GM18517 (cell line): ENCODE results near the gene CHCHD4.

Source experiments
- ATAC-seq: cut with Tn5 transposase; IDR thresholded peaks from one replicate; pipeline ENCODE4 v1.9.1; 2021; ENCODE audit warnings: mild to moderate bottlenecking, moderate library complexity; ENCODE audit not compliant: unreplicated experiment

CHCHD4 gene

DNA sequence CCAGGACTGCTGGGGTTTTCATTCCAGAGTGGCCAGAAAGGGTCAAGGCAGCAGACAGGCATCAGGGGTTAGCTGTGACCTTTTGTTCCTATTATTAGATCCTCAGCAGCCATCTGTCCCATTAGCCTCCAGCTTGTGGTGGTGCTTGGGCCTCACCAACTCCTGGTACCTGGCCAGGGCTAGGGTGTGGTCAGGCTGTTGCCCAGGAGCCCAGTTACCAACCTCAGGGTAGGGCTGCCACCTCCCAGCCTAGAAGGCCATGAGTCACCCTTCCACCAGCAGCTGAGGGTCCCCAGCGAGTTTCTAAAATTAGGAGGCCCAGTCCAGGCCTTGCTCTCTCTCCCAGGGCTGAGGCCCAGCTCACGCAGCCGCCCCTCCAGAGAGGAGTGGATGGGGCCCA, 12.3 kb upstream of the CHCHD4 start:
- ATAC-seq: no peak

DNA sequence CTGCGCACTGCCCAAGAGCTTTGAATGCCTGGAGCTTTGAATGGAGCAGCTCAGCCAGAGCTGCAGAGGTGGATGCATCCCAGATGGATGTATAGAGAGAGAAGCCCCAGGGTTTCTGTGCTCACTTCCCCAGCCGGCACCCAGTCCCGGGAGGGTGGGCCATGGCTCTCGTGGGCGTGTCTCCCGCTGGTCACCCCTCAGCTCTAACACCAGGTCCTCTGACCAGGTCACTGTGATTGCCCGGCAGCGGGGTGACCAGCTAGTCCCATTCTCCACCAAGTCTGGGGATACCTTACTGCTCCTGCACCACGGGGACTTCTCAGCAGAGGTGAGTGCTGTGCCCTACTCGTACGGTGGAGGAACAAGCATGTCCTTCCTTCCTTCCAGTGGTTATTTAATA, 10.9 kb upstream of the CHCHD4 start:
- ATAC-seq: no peak

DNA sequence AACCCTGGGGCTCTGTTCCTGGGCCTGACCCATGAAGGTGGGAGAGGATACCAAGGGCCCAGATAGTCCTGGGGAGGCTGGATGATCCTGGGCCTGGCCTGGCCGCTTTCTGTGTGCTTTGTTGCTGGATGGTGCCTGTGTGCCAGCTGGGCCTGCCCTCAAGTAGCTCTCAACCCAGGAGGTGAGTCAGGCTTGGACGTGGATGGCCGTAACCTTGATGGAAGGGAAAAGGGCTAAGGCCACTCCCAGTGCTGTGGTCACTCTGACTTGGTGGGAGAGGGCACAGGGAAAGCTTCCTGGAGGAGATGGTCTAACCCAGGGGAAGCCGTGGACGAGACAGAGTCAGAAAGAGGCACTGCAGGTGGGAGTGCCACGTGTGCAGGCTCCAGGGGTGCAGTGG, 9.6 kb upstream of the CHCHD4 start:
- no peak for ATAC-seq

DNA sequence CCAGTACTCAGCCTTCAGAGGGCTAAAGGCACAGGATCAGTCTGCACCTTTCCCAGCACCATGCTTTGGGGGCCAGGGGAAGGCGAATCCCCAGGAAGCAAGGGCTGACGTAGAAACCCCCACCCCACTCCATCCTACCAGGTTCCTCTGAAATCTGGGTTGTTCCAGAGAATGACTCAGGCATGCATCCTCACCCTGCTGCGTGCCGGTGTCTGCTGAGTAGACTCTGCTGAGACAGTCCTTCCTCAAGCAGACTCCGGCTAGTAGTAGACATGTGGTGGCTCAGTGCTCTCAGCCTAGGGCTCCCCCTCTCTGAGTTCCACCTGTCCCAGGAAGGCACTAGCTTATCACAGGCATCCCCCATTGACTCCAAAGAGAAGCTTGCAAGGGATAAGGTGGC, 9.2 kb upstream of the CHCHD4 start:
- no peak for ATAC-seq

DNA sequence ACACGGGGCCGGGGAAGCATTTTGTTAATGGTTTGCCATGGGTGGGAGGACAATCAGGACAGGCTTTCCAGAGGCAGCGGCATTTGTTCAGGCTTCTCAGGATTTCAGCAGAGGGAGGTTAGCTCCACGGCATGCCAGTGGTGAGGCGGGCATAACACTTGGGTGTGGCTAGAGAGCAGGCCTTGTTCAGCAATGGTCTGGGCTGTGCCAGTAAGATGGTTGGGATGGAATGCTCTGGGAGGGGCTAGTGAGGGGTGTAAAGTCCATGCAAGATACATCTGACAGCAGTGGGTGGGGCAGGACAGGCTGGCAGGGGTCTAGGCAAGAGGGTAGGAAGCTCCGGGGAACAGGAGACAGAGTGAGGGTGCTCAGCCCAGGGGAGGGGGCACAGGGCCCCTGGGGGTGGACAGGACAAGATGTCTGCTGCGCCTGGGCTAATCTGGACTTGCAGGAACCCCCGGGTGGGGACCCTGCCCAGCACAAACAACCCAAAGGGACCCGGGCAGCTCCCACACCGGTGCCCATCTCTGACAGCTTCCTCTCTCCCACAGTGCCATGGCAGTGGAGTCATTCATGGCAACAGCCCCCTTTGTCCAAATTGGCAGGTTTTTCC, 8.6 kb upstream of the CHCHD4 start:
- no peak for ATAC-seq

DNA sequence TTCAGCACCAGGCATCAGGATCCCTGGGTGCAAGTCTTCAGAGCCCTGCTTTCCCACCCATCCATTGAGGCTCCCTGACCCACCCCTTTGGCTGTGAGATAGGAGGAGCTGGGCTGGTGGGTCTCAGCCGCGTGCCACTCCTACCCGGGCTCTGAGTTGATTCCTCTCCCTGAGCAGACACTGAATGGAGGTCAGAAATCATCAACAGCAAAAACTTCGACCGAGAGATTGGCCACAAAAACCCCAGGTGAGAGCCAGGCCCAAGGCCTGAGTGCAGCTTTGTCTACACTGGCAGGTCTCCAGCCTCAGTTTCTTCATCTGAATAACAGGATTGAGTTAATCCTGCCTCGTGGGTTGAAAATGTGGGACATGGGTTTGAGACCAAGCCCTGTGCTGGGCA, 8.0 kb upstream of the CHCHD4 start:
- ATAC-seq: no peak

DNA sequence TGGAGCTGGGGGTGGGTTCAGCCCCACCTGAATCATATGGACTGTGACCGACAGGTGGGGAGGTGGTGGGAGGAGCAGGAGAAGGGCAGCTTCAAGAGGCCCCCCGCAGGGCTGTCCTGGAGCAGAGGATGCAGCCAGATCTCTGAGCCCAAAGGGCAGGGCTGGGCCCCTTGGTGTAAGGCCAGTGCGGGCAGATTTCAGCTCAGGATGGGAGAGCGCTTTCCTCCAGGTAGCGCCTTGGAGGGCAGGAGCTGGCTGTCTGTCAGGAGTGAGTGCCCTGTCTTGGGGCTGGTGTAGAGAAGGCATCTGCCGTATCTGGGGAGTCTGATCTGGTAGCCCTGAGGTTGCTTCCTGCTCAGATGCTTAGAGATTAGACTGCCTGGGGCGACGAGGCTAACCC, 7.5 kb upstream of the CHCHD4 start:
- no peak for ATAC-seq

DNA sequence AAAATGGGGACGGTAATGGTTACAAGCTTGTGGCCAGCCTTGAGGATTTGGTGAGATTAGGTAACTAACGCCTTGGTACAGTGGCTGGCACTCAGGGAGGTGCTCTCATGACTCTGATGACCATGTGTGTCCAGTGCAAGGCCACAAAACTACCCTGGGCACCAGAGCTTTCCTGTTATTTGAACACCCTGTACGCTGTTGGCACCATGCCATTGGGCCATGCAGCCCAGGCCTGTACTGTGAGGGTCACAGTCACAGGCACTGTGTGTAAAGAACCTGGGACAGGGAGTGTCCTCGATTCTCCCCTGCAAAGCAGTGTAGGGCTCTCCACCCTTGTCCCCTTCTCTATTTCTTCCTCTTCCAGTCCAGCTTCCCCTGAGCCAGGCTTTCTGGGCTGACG, 6.5 kb upstream of the CHCHD4 start:
- no peak for ATAC-seq

DNA sequence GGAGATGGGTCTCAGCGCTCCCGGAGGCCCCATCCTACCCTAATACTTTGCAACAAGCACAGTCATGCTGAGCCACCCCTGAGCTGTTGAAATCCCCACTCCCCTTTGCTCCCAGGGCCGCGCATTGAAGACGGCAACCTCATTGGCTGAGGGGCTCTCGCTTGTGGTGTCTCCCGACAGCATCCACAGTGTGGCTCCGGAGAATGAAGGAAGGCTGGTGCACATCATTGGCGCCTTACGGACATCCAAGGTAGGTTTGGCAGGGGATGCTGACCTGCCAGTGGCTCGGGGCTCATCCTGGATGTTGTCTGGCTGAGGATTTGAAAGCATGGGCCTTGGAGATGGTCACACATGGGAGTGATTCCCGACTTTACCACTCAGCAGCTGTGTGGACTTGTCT, 6.0 kb upstream of the CHCHD4 start:
- no peak for ATAC-seq

DNA sequence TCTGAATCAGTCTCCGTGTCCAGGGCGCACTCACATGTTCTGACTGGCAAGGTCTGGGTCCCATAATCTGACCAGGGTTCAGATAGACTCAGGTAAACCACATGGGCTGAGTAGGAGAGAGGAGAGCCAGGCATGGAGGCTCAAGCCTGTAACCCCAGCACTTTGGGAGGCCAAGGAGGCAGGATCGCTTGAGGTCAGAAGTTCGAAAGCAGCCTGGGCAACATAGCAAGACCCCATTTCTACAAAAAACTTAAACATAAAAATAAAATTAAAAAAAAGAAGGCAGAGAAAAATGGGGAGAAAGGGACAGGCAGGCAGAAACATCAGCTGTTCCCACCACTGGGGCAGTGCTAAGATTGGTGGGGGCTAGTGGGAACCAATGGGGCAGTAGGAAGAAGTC, 5.6 kb upstream of the CHCHD4 start:
- no peak for ATAC-seq

DNA sequence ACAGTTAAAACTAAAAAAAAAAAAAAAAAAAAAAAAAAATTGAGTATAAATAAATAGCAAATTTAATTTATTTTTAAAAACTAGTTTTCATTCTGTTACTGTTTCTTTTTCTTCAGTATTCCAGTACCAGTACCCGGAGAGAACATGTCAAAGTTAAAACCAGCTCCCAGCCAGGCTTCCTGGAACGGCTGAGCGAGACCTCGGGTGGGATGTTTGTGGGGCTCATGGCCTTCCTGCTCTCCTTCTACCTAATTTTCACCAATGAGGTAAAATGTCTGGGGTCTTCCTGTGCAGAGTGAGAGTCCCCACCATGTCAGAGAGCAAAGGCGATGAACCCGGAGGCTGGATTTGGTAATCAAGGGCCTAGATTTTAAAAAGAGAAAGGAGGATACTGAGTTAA, 4.6 kb upstream of the CHCHD4 start:
- ATAC-seq: no peak

DNA sequence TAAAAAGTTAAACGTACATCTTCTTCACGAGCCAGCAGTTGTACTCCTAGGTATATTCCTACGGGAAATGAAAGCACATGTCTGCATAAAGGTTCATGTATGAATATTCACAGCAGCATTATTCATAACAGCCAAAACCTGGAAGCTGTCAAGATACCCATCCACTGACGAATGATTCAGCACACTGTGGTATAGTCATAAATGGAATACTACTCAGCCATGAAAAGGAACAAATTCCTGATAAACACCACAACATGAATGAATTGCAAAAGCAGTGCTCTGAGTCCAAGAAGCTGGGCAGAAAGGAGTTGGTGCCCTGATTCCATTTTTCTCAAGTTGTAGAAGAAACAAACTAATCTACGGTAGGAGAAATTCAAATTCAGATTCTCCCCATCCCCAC, 4.1 kb upstream of the CHCHD4 start:
- no peak for ATAC-seq

DNA sequence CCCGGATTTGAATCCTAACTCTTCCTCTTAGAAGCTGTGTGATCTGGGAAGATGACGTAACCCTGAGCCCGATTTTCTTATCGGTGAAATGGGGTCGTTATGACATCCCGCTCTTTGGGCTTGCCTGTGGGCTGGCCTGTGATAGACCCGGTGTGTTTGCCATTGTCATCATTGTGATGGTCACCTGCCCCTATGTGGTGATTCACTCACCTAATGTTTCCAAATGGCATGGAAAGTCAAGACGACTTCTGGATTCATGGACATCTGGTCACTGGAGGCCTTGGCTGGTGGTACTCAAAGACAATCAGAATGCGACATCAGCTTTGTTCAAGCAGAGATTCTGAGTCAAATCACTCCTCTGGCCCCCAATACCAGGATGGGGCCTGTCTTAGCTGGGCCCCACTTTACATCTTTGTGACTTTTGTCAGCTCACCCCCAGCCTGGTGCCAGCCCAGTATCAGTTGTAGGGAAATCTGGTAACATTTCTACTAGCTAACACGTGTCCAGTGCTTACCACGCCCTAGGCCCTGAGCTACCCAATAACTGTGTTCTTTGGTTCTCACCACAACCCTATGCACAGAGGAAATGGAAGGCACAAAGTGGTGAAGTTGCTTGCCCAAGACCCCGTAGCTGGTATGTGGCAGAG, 3.0 kb upstream of the CHCHD4 start:
- no peak for ATAC-seq

DNA sequence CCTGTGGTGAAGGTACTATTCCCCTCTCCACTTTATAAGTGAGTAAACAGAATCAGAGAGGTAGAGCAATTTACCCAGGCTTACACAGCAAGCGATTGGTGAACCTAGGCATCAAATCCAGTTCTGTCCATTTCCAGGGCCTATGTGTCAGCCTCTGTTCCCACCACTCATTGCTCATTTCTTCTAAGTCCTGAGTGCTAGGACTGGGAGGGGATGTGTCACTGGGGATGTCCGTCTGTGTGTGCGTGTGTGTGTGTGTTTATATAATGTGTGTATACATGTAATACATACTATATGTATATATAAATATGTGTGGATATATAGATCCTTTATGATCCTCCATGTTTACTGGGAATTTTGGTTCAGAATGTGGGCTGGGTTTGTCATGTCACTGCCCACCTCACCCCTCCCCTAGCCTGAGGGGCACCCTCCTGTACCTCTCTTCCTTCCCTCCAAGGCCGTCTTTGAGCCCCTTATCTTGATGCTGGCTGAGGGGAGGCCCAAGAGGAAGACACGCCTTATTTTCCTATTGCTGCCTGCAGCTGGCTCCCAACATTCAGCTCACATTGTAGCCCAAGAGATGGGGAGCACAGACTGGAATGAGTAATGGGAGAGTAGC, 2.3 kb upstream of the CHCHD4 start:
- no peak for ATAC-seq

DNA sequence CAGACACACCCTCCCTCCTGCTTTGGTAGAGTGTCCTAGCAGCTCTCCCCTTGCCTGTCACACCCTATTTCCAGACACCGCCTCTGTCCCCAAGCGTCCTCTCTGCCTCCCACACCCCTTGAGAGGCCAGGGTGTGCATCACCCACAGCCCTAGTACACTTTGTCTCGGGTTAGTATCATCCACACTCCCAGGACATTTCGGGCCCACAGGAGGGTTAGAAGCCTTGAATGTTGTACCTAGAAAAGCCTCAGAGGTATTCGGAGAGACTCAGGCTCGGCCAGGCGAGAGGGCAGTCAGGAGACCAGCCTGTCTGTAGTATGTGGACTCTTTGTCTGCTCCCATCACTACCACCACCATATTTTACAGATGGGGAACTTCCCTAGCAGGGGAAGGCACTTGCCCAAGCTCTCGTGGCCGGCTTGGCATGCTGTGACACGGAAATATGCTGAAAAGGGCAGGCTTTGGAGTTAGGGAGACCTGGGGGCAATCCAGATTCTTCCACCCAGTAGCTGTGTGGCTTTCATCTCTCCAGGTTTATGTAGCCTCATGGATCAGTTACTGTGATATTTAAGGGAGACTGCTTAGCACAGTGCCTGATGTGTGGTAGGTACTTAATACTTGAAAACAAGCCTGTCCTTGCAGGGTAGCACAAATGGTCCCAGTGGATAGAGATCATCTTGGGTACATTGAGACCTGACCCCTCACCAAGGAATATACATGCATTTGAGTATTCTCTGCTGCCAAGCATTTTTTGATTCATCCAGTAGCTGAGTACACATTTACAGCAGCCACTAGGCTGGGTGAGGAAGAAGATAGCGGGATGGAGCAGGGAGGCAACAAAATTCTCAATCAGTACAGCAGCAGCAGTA, 1.6 kb upstream of the CHCHD4 start:
- ATAC-seq: no peak

DNA sequence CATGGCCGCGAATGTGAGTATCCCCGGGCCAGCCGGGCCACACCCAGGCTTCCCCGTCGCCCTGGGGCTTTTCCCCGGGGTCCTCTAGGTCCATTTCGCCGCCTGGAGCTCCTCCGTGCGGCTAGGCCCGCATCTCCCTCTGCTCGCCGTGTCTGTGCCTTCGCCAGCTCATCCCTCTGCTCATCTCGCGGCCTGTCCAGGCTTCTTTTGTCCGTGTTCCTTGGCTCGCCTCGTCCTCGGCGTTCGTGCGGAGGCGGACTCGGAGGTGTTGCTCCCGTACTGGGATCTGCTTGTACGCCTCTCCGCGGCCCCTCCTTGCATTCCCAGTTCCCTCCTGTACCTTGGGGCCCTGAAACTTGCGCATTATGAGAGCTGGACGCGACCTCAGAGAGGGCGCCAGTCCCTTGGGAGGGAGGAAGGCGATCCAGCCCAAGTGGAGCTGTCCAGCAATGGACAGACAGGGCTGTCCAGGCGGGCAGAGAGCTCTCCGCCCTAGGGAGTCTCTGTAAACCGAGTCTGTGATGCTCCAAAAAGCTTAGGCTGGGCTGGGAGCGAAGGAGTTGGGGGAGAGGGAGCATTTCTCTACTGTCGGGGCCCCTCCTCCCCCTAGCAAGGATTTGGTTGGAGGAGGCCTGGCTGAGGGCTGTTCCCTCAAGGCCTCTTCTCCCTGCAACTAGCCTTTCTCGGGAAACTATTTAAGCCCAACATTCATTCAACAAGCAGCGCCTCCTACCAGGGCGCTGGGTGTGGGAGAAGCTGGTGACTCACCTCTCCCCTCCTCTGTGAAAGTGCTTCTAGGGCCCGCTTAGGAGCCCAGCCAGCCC, 735 bp upstream of the CHCHD4 start:
- ATAC-seq: peak; percentile 23

DNA sequence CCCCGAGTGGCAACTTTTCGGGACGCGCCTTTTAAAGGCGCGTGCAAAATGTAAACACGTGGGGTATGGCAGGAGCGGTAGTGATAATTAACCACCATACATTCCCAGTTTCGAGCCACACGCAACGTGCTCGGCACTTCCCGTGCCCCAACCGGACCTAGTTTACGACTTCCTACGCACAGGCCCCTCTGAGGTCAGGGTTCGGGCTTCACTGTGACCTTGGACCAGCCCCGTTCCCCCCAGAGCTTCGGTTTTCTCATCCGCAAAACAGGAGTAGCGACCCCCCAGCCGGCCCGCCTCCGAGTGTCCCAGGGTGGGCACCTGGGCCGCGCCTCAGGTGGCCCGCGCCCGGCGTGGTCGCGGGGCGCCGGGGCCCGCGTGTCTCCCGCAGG, 451 bp downstream of the CHCHD4 start:
- peak; percentile 39 for ATAC-seq

DNA sequence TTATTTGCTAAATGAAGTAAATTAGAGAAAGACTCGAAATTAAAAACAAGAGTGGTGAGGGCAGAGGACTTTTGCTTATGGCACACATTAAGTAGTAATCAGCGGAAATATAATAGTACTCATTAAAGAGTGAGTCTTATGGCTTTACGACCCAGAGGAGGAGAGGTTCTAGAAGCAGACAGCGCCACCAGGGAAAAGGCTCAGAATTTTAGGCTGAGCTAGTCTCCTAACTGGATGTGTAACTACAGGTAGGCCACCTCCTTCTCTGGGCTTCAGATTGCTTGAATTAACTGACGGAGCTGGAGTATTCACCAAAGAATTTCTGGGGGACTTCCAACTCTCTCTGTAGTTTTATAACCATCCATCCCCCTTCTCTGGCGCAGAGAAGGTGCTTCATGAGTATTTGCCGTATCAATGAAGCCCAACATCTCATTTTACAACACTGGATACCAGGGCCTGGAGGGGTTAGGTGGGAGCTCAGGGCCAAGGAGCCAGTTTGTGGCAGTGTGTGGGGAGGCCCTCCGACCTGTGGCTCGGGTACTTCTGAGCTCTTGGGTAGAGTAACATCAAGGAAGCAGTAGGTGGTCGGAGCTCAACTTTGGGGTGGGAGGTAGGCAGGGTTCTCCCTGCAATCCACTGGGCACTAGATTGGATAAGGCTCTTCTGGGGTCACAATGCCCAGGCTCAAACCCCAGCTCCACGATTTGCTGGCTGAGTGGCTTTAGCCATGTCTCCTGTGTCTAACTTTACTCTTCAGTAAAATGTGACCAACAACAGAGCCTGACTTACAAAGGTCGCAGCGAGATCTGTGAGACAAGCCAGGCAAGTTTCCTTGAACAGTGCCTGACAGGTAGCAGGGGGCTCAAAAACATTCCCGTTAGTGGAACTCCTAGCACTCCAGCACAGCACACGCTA, 1.1 kb downstream of the CHCHD4 start:
- no peak for ATAC-seq

DNA sequence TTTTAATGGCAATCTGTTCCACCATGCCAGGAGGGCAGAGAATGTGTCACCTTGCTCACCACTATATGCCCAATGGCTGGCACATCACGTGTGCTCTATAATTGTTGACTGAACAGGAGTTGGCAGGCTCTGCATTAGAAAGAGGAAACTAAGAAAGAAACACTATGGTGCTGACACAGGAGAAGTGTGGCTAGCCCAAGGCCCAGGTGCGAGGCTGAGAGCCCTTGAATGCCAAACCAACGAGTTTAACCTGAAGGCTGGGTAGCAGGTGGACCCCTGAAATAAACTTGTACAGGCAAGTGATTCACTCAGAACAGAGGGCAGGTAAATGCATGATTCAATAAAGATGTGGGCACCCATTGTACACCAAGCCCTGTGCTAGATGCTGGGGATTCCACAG, 2.4 kb downstream of the CHCHD4 start:
- no peak for ATAC-seq

DNA sequence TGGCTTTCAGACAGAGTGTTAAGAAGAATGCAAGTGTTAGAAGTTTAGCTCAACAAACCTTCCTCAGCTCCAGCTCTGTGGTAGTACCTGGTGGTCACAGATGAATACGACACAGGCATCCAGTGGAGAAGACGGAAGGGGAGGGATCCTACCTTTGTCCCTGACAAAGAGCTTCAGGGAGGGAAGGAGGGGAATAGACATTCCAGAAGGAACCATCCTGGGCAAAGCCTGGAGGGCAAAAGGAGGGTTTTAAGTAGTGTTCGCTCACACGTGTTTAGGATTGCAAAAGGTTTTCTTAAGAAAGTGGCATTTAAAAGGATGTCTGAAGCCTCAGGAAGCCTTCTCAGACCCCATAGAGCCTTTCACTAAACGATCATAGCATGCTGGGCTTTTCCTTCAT, 2.8 kb downstream of the CHCHD4 start:
- no peak for ATAC-seq
